ENCODE measurements around the gene GH1.
"Not testable (repeated sequence)": the region's sequence is repeated elsewhere in the genome, so short reads cannot be mapped to it uniquely, and the experiment has no call there.

- TF ChIP-seq POLR2A (IDR thresholded peaks at IDR 0.05; ENCODE audit: low read depth, low read length); POLR2AphosphoS5 (IDR thresholded peaks at IDR 0.05; ENCODE audit: low read depth, low read length); TAF1 (IDR thresholded peaks at IDR 0.05; ENCODE audit: borderline replicate concordance, low read depth, low read length): not testable (repeated sequence)
Measured at GRCh38 chr17:63907161-63907778, 11.4 kb downstream of the GH1 start.
